Tibial artery (tissue), 4 donors: ENCODE results near the gene RAB3A.
A peak's percentile ranks its signal among the peaks of the same experiment; 100 is the strongest.

Source experiments
- DNase-seq, 2 donors: peaks; one replicate each; pipeline ENCODE4 v3.0.0-alpha.2; 2019
- H3K27ac ChIP-seq, 2 donors: fragments of 200-600 bp; sonication (generic) in 1 of 2; 1 replicate in 1 of 2; 2 replicates in 1 of 2; pipeline ENCODE4 v1.5.1; 2018 to 2019; ENCODE audit warnings: mild to moderate bottlenecking in 1 of 2
- H3K27me3 ChIP-seq, 2 donors: fragments of 200-600 bp; sonication (generic) in 1 of 2; one replicate each; pipeline versions ENCODE4 v1.5.1 to v1.6.0; 2016 to 2019
- H3K36me3 ChIP-seq, 3 donors: fragments of 200-600 bp; sonication (generic) in 2 of 3; one replicate each; pipeline ENCODE4 v1.5.1; 2016 to 2019; ENCODE audit warnings: mild to moderate bottlenecking in 2 of 3
- H3K4me1 ChIP-seq, 4 donors: fragments of 200-600 bp; sonication (generic) in 2 of 4; 1 replicate in 3 of 4; 2 replicates in 1 of 4; pipeline ENCODE4 v1.5.1; 2016 to 2019
- H3K4me3 ChIP-seq, 2 donors: fragments of 200-600 bp; sonication (generic) in 1 of 2; 1 replicate in 1 of 2; 2 replicates in 1 of 2; pipeline ENCODE4 v1.5.1; 2018 to 2019; ENCODE audit warnings: mild to moderate bottlenecking in 2 of 2
- H3K9me3 ChIP-seq, 3 donors: fragments of 200-600 bp; sonication (generic) in 1 of 3; one replicate each; pipeline ENCODE4 v1.5.1; 2016 to 2019
- intact Hi-C: fragments of 100-400 bp; cut with DNase I; formaldehyde crosslinking; loops from one replicate; pipeline ENCODE4 v1.15.0; 2023; ENCODE audit warnings: low total_unique reads
- TF ChIP-seq, protein P1 (sequence below), 2 experiments: fragments of 200-600 bp in 1 of 2; fragments of 450-650 bp in 1 of 2; IDR thresholded peaks; one replicate each; pipeline ENCODE4 v1.5.1; 2017 to 2019; ENCODE audit warnings: antibody characterized with exemption in 2 of 2, mild to moderate bottlenecking in 1 of 2, moderate library complexity in 1 of 2

RAB3A gene

DNA sequence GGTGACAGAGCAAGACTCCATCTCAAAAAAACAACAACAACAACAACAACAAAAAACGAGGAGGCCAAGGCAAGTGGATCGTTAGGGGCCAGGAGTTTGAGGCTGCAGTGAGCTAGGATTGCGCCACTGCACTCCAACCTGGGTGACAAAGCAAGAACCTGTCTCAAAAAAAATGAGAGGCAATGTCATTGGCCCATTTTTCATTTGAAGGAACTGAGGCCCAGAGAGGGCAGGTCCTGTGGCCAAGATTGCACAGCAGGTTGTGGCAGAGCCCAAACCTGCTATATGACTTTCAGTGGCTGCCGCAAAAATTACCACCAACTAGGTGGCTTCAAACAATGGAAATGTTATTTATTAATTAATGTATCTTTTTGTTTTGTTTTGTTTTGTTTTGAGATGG lies 45.4 kb downstream of the RAB3A start:
- intact Hi-C loops: no loop called here
- H3K36me3 ChIP-seq: peaks cover 13 to 25% (median 16%) of the 10 kb centered on the region in 3 donors
- TF ChIP-seq, protein P1, sequence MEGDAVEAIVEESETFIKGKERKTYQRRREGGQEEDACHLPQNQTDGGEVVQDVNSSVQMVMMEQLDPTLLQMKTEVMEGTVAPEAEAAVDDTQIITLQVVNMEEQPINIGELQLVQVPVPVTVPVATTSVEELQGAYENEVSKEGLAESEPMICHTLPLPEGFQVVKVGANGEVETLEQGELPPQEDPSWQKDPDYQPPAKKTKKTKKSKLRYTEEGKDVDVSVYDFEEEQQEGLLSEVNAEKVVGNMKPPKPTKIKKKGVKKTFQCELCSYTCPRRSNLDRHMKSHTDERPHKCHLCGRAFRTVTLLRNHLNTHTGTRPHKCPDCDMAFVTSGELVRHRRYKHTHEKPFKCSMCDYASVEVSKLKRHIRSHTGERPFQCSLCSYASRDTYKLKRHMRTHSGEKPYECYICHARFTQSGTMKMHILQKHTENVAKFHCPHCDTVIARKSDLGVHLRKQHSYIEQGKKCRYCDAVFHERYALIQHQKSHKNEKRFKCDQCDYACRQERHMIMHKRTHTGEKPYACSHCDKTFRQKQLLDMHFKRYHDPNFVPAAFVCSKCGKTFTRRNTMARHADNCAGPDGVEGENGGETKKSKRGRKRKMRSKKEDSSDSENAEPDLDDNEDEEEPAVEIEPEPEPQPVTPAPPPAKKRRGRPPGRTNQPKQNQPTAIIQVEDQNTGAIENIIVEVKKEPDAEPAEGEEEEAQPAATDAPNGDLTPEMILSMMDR (IDR thresholded peaks at IDR 0.05): no peak
- H3K27me3 ChIP-seq: no peaks in the 10 kb centered on the region
- no peak overlapping the region for H3K4me3 ChIP-seq
- peak overlapping the region; percentile 64 to 76 for H3K27ac ChIP-seq
- H3K9me3 ChIP-seq: no peaks in the 10 kb centered on the region
- no peak for DNase-seq
- peaks cover 7 to 55% (median 42%) of the 10 kb centered on the region in 4 donors for H3K4me1 ChIP-seq

DNA sequence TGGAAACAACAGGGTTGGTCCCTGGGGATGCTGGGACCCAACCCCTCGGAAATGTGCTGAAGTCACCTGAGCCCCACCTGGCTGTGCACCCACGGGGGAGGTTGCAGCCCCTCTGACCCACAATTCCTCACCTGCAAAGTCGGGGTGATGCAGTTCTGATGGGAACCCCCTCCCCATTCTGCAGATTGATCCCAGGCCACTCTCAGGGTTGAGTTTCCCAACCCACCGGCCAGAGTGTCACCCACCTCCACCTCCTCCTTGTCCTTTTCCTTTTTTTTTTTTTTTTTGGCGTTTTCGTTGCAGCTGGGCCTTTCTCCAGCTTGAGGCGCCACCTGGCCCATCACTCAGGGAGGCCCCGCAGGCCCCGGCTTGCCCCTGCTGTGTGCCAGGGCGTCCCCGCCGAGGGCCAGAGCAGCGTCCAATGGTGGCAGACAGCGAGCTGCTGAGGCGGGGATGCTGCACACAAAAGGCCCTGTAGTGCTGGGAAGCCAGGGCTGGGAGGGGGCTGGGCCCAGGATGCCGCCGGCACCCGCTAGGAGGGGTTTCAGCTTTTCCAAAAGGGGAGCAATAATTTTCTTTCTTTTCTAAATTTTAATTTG lies 46.3 kb downstream of the RAB3A start:
- H3K4me1 ChIP-seq: peaks cover 7 to 55% (median 44%) of the 10 kb centered on the region in 4 donors
- peak overlapping the region; percentile 64 to 76 for H3K27ac ChIP-seq
- no peak for DNase-seq
- intact Hi-C loops: no loop called here
- H3K27me3 ChIP-seq: no peaks in the 10 kb centered on the region
- no peaks in the 10 kb centered on the region for H3K9me3 ChIP-seq
- TF ChIP-seq, protein P1 (IDR thresholded peaks at IDR 0.05): no peak
- peaks cover 5 to 16% (median 8%) of the 10 kb centered on the region in 3 donors for H3K36me3 ChIP-seq
- H3K4me3 ChIP-seq: no peak overlapping the region

DNA sequence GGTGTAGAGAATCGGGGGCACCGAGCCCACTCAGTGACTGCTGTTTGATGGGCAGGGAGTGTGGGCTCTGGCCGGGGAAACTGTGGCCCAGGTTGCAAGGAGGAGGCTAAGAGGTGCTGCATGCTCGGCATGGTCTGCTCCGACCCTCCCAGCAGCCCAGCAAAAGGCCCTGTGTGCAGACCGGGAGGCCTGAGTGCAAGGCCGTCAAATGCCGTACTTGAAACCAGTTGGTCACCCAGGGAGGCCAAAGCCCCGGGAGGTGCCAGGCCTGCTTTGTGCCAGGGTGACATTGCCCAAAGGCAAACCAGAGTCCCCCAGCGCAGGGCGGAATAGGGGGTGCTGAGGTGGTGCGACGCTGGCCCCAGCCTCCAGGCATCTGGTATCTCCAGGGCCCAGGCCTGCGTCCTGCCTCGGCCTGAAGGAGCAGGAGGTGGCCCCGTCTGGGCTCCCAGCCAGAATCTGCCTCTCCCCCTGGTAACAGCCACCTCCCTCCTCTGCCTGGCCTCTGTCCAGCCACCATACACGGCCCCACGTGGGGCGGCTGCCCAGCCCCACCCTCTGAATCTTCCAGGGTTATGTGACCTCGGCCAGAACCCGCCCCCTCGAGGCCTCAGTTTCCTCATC lies 46.9 kb downstream of the RAB3A start:
- DNase-seq: peak; percentile 68 to 90
- Histone ChIP-seq H3K4me1 (peaks cover 7 to 56% (median 43%) of the 10 kb centered on the region in 4 donors), H3K36me3 (peaks cover 5 to 10% (median 8%) of the 10 kb centered on the region in 3 donors), H3K27ac (peak overlapping the region; percentile 64 to 76), H3K4me3 (no peak overlapping the region), H3K9me3 (no peaks in the 10 kb centered on the region), H3K27me3 (no peaks in the 10 kb centered on the region)
- intact Hi-C loops: no loop called here
- TF ChIP-seq, protein P1 (IDR thresholded peaks at IDR 0.05): no peak

DNA sequence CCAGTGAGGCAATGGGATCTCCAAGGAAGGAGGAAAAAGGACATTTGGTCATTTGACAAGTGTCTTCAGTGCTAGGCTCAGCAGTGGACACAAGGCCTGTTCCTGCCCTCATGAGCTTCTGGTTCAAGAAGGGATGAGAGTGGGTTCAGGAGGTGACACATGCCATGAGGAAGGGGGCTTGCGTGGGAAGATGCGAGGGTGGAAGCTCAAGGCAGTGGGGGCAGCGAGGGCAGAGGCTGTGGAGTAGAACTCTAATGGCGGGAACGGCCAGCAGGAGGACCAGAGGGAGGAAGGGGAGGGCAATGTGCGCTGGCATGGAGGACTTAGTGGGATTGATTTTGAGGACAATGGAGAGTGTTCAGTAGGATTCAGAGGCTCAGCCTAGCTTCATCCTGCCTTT lies 47.6 kb downstream of the RAB3A start:
- H3K9me3 ChIP-seq: no peaks in the 10 kb centered on the region
- H3K4me1 ChIP-seq: peaks cover 7 to 57% (median 44%) of the 10 kb centered on the region in 4 donors
- H3K36me3 ChIP-seq: peaks cover 5 to 8% (median 8%) of the 10 kb centered on the region in 3 donors
- peak overlapping the region; percentile 64 to 76 for H3K27ac ChIP-seq
- no peak overlapping the region for H3K4me3 ChIP-seq
- no peaks in the 10 kb centered on the region for H3K27me3 ChIP-seq
- intact Hi-C loops: no loop called here
- TF ChIP-seq, protein P1 (IDR thresholded peaks at IDR 0.05): no peak
- DNase-seq: no peak

DNA sequence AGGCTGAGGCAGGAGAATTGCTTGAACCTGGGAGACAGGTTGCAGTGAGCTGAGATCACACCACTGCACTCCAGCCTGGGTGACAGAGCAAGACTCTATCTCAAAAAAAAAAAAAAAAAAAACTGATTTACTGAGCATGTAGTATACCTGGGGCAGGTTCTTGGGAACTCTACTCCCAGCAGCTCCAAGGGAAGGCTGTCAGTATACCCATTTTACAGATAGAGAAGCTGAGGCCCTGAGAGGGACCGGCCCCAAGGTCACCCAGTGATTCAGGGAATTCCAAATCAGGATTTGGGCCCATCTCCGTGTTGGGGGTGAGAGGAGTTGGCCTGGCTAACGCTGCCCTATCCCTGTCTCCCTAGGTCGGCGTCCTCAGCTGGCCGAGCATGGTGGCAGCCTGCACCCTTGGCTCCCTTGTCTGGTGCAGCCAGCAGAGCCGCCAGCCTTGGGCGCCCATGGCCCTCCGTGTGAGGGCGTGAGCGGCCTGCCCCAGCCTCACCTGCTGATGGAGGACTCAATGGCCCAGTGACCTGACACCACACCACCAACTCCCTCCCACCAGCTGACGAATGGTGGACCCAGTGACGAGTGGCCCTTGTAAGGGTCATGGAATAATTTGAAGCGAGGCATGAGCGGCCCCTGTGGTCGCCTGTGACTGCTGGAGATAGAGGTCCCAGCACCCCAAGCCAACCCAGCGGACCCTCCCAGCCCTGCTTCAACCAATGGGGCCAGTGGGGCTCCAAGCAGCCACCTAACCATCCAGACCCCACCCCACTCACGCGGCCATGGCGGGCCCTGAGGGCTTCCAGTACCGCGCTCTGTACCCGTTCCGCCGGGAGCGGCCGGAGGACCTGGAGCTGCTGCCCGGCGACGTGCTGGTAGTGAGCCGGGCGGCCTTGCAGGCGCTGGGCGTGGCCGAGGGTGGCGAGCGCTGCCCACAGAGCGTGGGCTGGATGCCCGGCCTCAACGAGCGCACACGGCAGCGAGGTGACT lies 48.5 kb downstream of the RAB3A start:
- TF ChIP-seq, protein P1 (IDR thresholded peaks at IDR 0.05): no peak
- Histone ChIP-seq H3K36me3 (peaks cover 5 to 8% (median 8%) of the 10 kb centered on the region in 3 donors), H3K27ac (peak overlapping the region; percentile 64 to 76), H3K4me1 (peaks cover 7 to 51% (median 40%) of the 10 kb centered on the region in 4 donors), H3K9me3 (no peaks in the 10 kb centered on the region), H3K27me3 (no peaks in the 10 kb centered on the region), H3K4me3 (no peak overlapping the region)
- no peak for DNase-seq
- intact Hi-C loops: no loop called here
